ENCODE results near the gene KANSL1.
A peak's percentile ranks its signal among the peaks of the same experiment; 100 is the strongest.

The KANSL1 gene

GRCh38 chr17:46072998-46073397, 120.2 kb downstream of the KANSL1 start:
- no peak for DNase-seq

DNA sequence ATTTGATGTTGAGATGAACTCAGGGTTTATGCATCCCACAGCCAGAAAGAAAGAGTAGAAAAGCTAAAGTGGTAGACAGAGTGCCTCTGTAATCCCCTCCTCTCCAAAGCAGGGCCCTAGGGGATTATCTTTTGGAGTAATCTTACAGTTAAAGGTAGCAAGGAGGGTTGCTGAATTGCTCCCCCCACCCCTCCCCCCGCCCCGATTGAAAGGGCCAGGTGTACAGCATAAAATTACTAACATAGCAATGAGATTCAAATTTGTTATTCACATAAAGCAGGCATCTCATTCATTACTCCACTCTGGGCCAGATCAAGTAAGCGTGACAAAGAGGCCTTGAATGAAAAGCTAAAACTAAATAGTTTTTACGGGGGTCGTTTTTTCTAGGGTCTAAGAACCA, 121.4 kb downstream of the KANSL1 start:
- DNase-seq, result no peak

GRCh38 chr17:46064460-46064859, 128.8 kb downstream of the KANSL1 start:
- DNase-seq, result no peak

DNA sequence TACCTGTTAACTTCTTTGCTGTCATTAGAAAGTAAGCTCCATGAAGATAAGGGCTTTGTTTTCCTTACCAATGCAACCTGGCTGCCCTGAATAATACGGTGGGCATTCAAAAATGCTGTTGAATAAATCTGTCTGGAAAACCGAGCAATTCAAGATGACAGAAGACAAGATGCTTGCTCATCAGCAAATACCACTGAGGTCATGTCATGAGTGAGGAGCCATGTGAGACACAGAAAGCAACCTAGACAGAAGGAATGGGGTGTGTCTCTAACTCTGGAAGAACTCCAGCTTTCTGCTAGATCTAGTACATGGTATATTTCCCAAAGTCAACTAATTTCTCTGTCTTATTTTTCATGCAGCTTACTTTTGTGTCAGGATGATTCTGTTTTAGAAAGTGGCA, 130.0 kb downstream of the KANSL1 start:
- no peak for DNase-seq

DNA sequence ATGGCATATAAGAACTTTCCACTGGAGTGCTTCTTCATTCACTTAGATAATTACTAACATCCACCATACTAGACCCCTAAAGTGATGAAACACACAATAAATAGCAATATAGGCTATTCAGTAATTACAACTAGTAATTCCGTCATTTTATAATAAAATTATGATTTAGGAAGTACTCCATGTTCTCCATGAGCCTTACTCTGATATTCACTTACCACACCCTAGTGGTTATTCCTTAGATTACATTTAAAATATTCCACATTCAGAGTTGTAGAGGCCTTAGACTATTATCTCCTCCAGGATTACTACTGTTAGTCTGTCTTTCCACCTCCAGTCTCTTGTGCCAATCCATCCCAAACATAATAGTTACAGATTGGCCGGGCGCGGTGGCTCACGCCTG, 131.8 kb downstream of the KANSL1 start:
- DNase-seq, result no peak

DNA sequence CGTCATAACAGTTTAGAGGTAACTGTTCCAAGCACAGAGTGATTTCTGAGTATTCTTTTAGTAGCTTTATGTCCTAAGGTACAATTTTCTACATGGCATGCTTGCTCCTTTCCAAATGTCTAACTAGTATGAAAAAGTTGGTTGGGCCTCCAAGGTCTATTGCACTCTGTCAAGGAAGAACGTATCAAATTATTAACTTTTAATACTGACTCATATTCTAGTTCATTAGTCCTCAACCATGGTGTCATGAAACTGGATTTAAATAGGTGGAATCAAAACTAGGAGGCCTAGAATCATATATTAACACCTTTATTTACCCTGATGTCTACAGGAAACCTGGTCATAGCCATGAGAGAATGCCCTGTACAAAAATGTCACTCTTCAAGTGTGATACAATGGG, 132.8 kb downstream of the KANSL1 start:
- no peak for DNase-seq

DNA sequence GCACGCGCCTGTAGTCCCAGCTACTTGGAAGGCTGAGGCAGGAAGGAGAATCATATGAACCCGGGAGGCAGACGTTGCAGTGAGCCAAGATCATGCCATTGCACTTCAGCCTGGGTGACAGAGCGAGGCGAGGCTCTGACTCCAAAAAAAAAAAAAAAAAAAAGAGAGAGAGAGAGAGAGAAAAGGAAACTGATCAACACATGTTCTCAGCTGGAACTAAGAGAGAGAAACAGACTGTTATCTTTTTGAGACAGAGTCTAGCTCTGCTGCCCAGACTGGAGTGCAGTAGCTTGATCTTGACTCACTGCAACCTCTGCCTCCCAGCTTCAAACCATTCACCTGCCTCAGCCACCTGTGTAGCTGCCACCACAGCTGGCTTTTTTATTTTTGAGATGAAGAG, 133.7 kb downstream of the KANSL1 start:
- no peak for DNase-seq

GRCh38 chr17:46057366-46057765, 135.9 kb downstream of the KANSL1 start:
- DNase-seq, result no peak

- no peak for DNase-seq
Measured at GRCh38 chr17:46056800-46057304, 136.4 kb downstream of the KANSL1 start.

GRCh38 chr17:46053911-46054534, 139.2 kb downstream of the KANSL1 start:
- DNase-seq, result no peak

DNA sequence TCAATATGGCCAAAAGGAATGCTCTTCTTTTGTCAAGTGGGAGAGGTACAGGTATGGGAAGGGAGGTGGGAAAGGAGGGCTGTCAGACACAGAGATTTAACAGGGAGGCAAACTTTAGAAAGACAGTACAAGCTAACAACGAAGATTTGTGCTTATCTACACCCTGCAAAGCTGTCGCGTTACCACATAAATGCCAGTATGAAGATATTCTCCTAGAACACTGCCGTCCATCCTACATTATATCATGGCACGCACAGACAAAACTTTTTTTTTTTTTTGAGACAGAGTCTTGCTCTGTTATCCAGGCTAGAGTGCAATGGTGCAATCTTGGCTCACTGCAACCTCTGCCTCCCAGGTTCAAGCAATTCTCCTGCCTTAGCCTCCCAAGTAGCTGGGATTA, 143.6 kb downstream of the KANSL1 start:
- no peak for DNase-seq

GRCh38 chr17:46047856-46048255, 145.4 kb downstream of the KANSL1 start:
- DNase-seq, result no peak

DNA sequence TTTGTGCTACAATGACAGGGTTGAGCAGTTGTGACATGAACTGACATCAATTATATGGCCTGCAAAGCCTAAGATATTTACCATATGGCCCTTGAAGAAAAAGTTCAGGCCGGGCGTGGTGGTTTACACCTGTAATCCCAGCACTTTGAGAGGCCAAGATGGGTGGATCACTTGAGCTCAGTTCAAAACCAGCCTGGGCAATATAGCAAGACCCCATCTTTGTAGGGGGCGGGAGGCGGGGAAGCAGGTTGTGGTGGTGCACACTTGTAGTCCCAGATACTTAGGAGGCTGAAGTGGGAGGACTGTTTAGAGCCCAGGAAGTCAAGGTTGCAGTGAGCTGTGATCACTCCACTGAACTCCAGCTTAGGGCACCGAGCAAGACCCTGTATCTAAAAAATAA, 145.8 kb downstream of the KANSL1 start:
- no peak for DNase-seq

GRCh38 chr17:46046957-46047356, 146.3 kb downstream of the KANSL1 start:
- no peak for DNase-seq

DNA sequence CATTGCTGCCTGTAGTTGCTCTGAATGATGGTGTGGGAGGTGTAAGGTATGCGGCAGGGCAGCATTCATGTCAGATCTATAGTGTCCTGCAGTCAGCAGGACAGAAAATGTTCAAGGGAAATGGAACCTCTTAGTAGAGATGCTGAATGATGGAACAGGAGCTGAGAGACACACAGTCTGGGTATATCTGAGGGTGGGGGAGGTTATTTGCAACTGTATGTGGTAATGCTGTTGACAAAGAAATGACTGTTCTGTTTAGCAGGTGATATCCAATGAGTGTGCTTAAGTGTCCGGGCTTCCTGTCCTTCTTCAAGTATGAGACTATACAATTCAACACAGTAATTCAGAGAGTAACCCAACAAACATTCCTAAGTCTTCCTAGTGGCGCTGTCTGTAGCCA, 147.6 kb downstream of the KANSL1 start:
- DNase-seq, result no peak

- DNase-seq, result no peak
Measured at GRCh38 chr17:46044989-46045388, 148.2 kb downstream of the KANSL1 start.

DNA sequence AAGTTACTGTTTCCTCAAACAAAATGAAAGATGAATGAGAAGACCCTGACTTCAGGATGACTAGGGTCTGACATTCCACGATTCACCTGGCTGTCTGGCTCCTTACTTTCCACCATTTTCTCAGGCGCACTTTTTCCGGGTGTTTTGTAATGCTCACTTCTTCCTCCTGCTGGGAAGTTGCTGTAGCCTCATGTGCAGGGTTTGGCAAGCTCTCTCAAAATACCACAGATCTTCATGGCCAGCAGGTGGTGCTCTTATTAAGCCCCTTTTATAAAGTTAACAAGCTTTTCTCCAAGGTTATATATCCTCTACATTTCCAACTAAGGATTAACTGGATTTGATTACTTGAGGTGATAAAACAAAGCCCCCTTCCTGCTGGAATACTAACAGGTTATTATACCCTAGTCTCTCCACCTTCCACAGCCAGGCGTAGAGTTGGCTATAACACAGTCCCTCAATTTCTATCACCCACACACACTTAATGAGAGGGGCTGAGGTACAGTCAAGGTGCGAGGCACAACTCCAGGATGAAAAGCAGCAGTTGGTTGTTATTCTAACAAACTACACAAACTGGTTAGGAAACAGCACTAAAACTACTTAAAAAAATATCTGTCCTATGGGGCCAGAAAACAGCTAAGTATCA, 148.8 kb downstream of the KANSL1 start:
- peak; percentile 51 for DNase-seq

GRCh38 chr17:46043606-46044005, 149.6 kb downstream of the KANSL1 start:
- no peak for DNase-seq

- no peak for DNase-seq
Measured at GRCh38 chr17:46042925-46043324, 150.3 kb downstream of the KANSL1 start.

GRCh38 chr17:46042246-46042645, 151.0 kb downstream of the KANSL1 start:
- no peak for DNase-seq

- no peak for DNase-seq
Measured at GRCh38 chr17:46039592-46040186, 153.5 kb downstream of the KANSL1 start.

- no peak for DNase-seq
Measured at GRCh38 chr17:46038937-46039336, 154.3 kb downstream of the KANSL1 start.

GRCh38 chr17:46038414-46038813, 154.8 kb downstream of the KANSL1 start:
- no peak for DNase-seq

DNA sequence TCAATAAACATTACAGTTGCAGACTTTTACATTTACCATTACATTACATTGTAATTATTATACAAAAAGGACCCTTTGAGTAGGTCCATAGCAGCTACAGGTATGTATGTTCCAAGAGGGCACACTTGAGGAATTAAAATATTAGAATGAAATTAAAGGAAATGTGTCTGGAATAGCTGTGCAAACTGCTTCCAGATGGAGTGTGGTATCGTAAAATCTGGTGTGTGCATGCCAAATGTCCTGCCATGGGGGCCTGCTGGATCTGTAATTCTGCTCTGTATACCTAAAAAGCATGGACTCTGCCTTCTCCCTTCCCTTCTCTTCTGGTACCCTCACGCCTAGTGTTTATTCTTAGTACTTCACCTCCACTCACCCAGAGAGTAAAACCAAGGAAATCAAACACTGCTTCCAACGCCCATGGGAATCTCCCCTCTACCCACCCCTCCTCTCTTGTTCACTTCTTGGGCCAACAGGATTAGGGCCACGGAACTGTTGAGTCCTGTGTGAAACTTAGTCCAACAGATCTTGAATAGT, 155.4 kb downstream of the KANSL1 start:
- no peak for DNase-seq

All from NCI-H1092 (cell line).